GM12878 (cell line): ENCODE data around the gene ICA1L. TPM values are rescaled to one million over a fixed set of nuclear protein-coding genes. Genes with fewer than 3 reads are reported as not detected.
A peak's percentile ranks its signal among the peaks of the same experiment; 100 is the strongest.

Experiments used
- ATAC-seq: fragments of 200-7000 bp; cut with Tn5 transposase; 3 replicates; pipeline ENCODE4 v1.9.1; 2020; ENCODE audit warnings: mild to moderate bottlenecking, moderate library complexity
- BruUV-seq: library from RNA; stranded (reverse); fragments of 400-500 nt; replicated peaks from 2 replicates; lab custom pipeline; 2021; lab: Mats Ljungman, UMichigan
- CTCF ChIA-PET: fragments of 300-600 bp; sonication (Branson Sonifier 250); formaldehyde crosslinking; extraction: SDS; loops from one replicate; lab custom pipeline; 2021; ENCODE audit warnings: inconsistent platforms; lab: Yijun Ruan, JAX
- POLR2A ChIA-PET: fragments of 350-600 bp; formaldehyde crosslinking; extraction: SDS; loops from one replicate; lab custom pipeline; 2021; ENCODE audit warnings: inconsistent platforms; lab: Charles Lee
- RAD21 ChIA-PET: fragments of 300-600 bp; sonication (Branson Sonifier 250); formaldehyde crosslinking; loops from one replicate; lab custom pipeline; 2023; ENCODE audit warnings: antibody characterized with exemption; ENCODE audit not compliant: unreplicated experiment; lab: Charles Lee
- SMC1A ChIA-PET: fragments of 300-600 bp; sonication (Branson Sonifier 250); formaldehyde crosslinking; loops from one replicate; lab custom pipeline; 2023; ENCODE audit not compliant: unreplicated experiment, uncharacterized antibody; lab: Charles Lee
- DNase-seq: peaks from one replicate; pipeline ENCODE4 v3.0.0-alpha.2; 2011; ENCODE audit warnings: low read depth, low spot score
- FAIRE-seq: peaks from 3 replicates; lab custom pipeline; 2011; peaks lifted over from hg19 to GRCh38; lab: Jason Lieb, UNC
- H2AFZ ChIP-seq: 2 replicates; pipeline ENCODE4 v1.6.0; 2011; ENCODE audit warnings: low read depth, low read length, control low read depth; ENCODE audit not compliant: control insufficient read depth
- H3K27ac ChIP-seq: 2 replicates; pipeline ENCODE4 v1.5.1; 2011; ENCODE audit warnings: control low read depth; ENCODE audit not compliant: control insufficient read depth, insufficient read depth
- H3K27me3 ChIP-seq, 2 experiments: replicated peaks in 1 of 2; 2 replicates each; pipeline versions ENCODE4 v1.6.0 to v1.6.1; 2011; ENCODE audit warnings: low read length in 1 of 2; ENCODE audit not compliant: control insufficient read depth in 2 of 2, insufficient read depth in 2 of 2
- H3K36me3 ChIP-seq, 2 experiments: 2 replicates each; pipeline ENCODE4 v1.5.1; 2011; ENCODE audit warnings: low read length in 1 of 2; ENCODE audit not compliant: control insufficient read depth in 2 of 2, insufficient read depth in 2 of 2
- H3K4me1 ChIP-seq: 2 replicates; pipeline ENCODE4 v1.6.1; 2011; ENCODE audit warnings: mild to moderate bottlenecking, low read length, moderate library complexity, mixed read lengths; ENCODE audit not compliant: control insufficient read depth, insufficient read depth
- H3K4me2 ChIP-seq: 2 replicates; pipeline ENCODE4 v1.6.0; 2011; ENCODE audit warnings: control low read depth; ENCODE audit not compliant: control insufficient read depth, insufficient read depth
- H3K4me3 ChIP-seq: fragments of 200-600 bp; sonication (generic); 2 replicates; pipeline ENCODE4 v1.5.1; 2016
- H3K79me2 ChIP-seq: 2 replicates; pipeline ENCODE4 v1.6.0; 2011; ENCODE audit warnings: low read length; ENCODE audit not compliant: control insufficient read depth, insufficient read depth
- H3K9ac ChIP-seq: 2 replicates; pipeline ENCODE4 v1.8.0; 2011; ENCODE audit warnings: low read length, control low read depth, mixed read lengths; ENCODE audit not compliant: control insufficient read depth, insufficient read depth
- H3K9me3 ChIP-seq: replicated peaks from 3 replicates; pipeline ENCODE4 v1.5.1; 2011; ENCODE audit warnings: mild to moderate bottlenecking, low read length; ENCODE audit not compliant: control insufficient read depth, insufficient read depth
- H4K20me1 ChIP-seq: 2 replicates; pipeline ENCODE4 v1.6.0; 2011; ENCODE audit not compliant: control insufficient read depth, insufficient read depth
- CUX1 ChIP-seq: IDR thresholded peaks from 2 replicates; pipeline ENCODE4 v1.6.1; 2012; ENCODE audit warnings: improper control_type of control experiment, low read depth, low read length; ENCODE audit not compliant: insufficient replicate concordance
- E2F4 ChIP-seq: IDR thresholded peaks from 2 replicates; pipeline ENCODE4 v1.6.1; 2012; ENCODE audit warnings: low read depth, low read length, improper control_type of control experiment
- EZH2 ChIP-seq: IDR thresholded peaks from 2 replicates; pipeline ENCODE4 v1.6.1; 2012; ENCODE audit warnings: low read depth, mild to moderate bottlenecking, control low read depth, inconsistent platforms, low read length, borderline replicate concordance; ENCODE audit not compliant: control insufficient read depth
- SMC3 ChIP-seq: IDR thresholded peaks from 2 replicates; pipeline ENCODE4 v1.6.1; 2011; ENCODE audit warnings: low read length, improper control_type of control experiment, borderline replicate concordance
- ZBTB4 ChIP-seq: fragments of 450-650 bp; formaldehyde crosslinking; IDR thresholded peaks from 2 replicates; pipeline ENCODE4 v1.4.0; 2022; ENCODE audit warnings: mild to moderate bottlenecking, moderate library complexity
- ZNF687 ChIP-seq: fragments of 450-650 bp; IDR thresholded peaks from 2 replicates; pipeline ENCODE4 v1.6.1; 2017; ENCODE audit warnings: mild to moderate bottlenecking, moderate library complexity
- WGBS: methylation state at CpG from one replicate; pipeline ENCODE4 v1.1.6; 2016; ENCODE audit warnings: low lambda C conversion rate; ENCODE audit not compliant: insufficient replicate concordance, insufficient coverage; ENCODE audit errors: missing lambda C conversion rate; 5-methylcytosine and 5-hydroxymethylcytosine counted together
- in situ Hi-C: fragments of 300-500 bp; cut with MboI; formaldehyde crosslinking; loops from 9 replicates; pipeline ENCODE4 v1.14.3; 2018; ENCODE audit warnings: mixed read lengths
- intact Hi-C: fragments of 100-400 bp; cut with micrococcal nuclease; formaldehyde crosslinking; loops from one replicate; pipeline ENCODE4 v1.14.2; 2022; ENCODE audit not compliant: unreplicated experiment
- polyA plus RNA-seq, 11 experiments: library from polyadenylated mRNA; depleted of rRNA in 4 of 11; unstranded in 6 of 11; stranded (reverse) in 5 of 11; fragments of >200 nt; fragmentation: Nextera tagmentation in 4 of 11; fragmentation: Illumina TruSeq in 1 of 11; extraction: Ambion mirVana in 4 of 11; extraction: Trizol in 1 of 11; gene quantifications; 1 replicate in 1 of 11; 2 replicates in 10 of 11; pipeline versions ENCODE4 v1.2.1 to v1.2.3, GENCODE V29; 2011 to 2016; ENCODE audit warnings: inconsistent platforms in 2 of 11, missing spikeins in 2 of 11, low read depth in 1 of 11
- total RNA-seq, 4 experiments: library from RNA; depleted of rRNA in 3 of 4; stranded (reverse); fragments of >200 nt in 3 of 4; fragmentation: Illumina TruSeq in 1 of 4; extraction: Trizol in 1 of 4; gene quantifications; 2 replicates each; pipeline versions ENCODE4 v1.2.1 to v1.2.3, GENCODE V29; 2013 to 2021

Gene ICA1L
- total and polyA plus RNA-seq, 10 of the 15 experiments (the other 5 are each of a cell fraction or from before 2014, with no cell fraction given), result 0.85 to 7.4 (median 3.6) TPM

- Histone ChIP-seq H3K9ac (no peak overlapping the region), H2AFZ (peak overlapping the region; percentile 10; the same call in 1 of the 2 replicates), H3K9me3 (no peaks in the 10 kb centered on the region), H3K4me2 (no peak overlapping the region), H4K20me1 (no peaks in the 10 kb centered on the region), H3K79me2 (no peaks in the 10 kb centered on the region), H3K4me1 (peaks cover 11% of the 10 kb centered on the region), H3K27ac (no peak overlapping the region), H3K36me3 (no peaks in the 10 kb centered on the region; a peak in 1 of 4 replicates), H3K4me3 (no peak overlapping the region), H3K27me3 (no peaks in the 10 kb centered on the region)
- ChIA-PET SMC1A (interaction anchor here (0.8 to 2.5 kb wide), 9 partner anchors 9 to 558 kb away, joined by 3 to 20 read pairs (median 3); no protein-coding TSS in a partner anchor), RAD21 (interaction anchor here (1.4 to 2.9 kb wide), 4 partner anchors 19 to 260 kb away, joined by 5 to 14 read pairs (median 5); partner anchors contain the start of gene ICA1L), CTCF (interaction anchor here (0.7 to 1.2 kb wide), 3 partner anchors 18 to 260 kb away, joined by 3 to 7 read pairs (median 3); no protein-coding TSS in a partner anchor), POLR2A (no interaction called here)
- no peak for DNase-seq
- BruUV-seq, result no TSS peak
- peak; percentile 86 for ATAC-seq
- WGBS, result 62% methylated on average over 8 of the region's 8 CpGs
- FAIRE-seq, result peak; percentile 38
- intact Hi-C loops (no loop called here), in situ Hi-C loops (no loop called here)
- no peak for TF ChIP-seq CUX1
- no peak for TF ChIP-seq EZH2
- no peak for TF ChIP-seq ZNF687
- no peak for TF ChIP-seq SMC3
- no peak for TF ChIP-seq ZBTB4 (CRISPR knock-in tag)
- no peak for TF ChIP-seq E2F4
Observed at GRCh38 chr2:202848813-202849212, 22.8 kb downstream of the ICA1L start.
